Measurements from ENCODE around the gene KCNMB1. TPM values are rescaled to one million over a fixed set of nuclear protein-coding genes. Genes with fewer than 3 reads are reported as not detected.

KCNMB1 gene
- total and polyA plus RNA-seq, 2 of the 13 experiments (the other 11 are each of a cell fraction or from before 2014, with no cell fraction given), result not detected

DNA sequence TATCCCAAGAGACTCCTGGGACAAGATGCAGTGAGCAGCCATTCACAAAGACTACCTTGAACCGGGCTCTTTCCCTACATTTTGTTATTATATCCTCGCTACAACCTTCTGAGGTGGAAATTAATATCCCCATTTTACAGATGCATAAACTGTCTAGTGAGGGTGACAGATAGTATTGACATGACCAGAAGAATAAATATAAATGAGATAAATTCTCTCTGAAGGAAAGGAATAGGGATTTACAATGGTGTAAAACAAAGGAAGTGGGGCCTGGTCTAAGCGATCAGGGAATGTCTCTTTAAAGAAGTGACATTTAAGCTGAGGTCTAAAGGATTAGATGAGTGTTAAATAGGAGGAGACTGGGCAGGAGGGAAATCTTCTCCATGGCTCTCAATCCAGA lies 43.5 kb upstream of the KCNMB1 start:
- POLR2A ChIA-PET, result no interaction called here
- WGBS (ENCODE audit: low lambda C conversion rate), result 1% methylated on average over 3 of the region's 3 CpGs
- DNase-seq (ENCODE audit: low spot score) (no peak), ATAC-seq (no peak), FAIRE-seq (no peak)
- Histone ChIP-seq H3K27me3 (ENCODE audit: control insufficient read depth in 1 of 2, insufficient read depth in 2 of 2, low read length in 2 of 2) (peaks cover 0 to 32% of the 10 kb centered on the region in 2 experiments; a peak in 3 of 5 replicates), H3K9ac (ENCODE audit: insufficient read depth, low read depth, low read length) (no peak overlapping the region), H2AFZ (ENCODE audit: low read length) (no peak overlapping the region), H3K4me1 (ENCODE audit: insufficient read depth, low read length) (no peaks in the 10 kb centered on the region), H3K9me3 (ENCODE audit: low read length) (no peaks in the 10 kb centered on the region), H3K4me3 (replicated peaks in 1 of 3; ENCODE audit: insufficient read depth in 1 of 3, low read depth in 2 of 3, low read length in 3 of 3) (no peak overlapping the region), H3K4me2 (ENCODE audit: low read depth, low read length) (no peak overlapping the region), H3K27ac (ENCODE audit: extremely low read length, insufficient read depth, low read length) (no peak overlapping the region), H3K79me2 (ENCODE audit: insufficient read depth, low read length) (no peaks in the 10 kb centered on the region), H4K20me1 (ENCODE audit: insufficient read depth, low read length) (no peaks in the 10 kb centered on the region), H3K36me3 (replicated peaks in 1 of 2; ENCODE audit: control insufficient read depth in 1 of 2, insufficient read depth in 2 of 2, low read length in 2 of 2) (no peaks in the 10 kb centered on the region)
- TF ChIP-seq PPARG (CRISPR knock-in tag; conservative IDR thresholded peaks at IDR 0.05), result no peak
- no peak for TF ChIP-seq ZKSCAN1 (IDR thresholded peaks at IDR 0.05; ENCODE audit: low read length)
- TF ChIP-seq, protein P1, sequence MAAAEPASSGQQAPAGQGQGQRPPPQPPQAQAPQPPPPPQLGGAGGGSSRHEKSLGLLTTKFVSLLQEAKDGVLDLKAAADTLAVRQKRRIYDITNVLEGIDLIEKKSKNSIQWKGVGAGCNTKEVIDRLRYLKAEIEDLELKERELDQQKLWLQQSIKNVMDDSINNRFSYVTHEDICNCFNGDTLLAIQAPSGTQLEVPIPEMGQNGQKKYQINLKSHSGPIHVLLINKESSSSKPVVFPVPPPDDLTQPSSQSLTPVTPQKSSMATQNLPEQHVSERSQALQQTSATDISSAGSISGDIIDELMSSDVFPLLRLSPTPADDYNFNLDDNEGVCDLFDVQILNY (CRISPR knock-in tag; conservative IDR thresholded peaks at IDR 0.05), result no peak
- no peak for TF ChIP-seq GZF1 (CRISPR knock-in tag; IDR thresholded peaks at IDR 0.05)
- TF ChIP-seq ZNF709 (CRISPR knock-in tag; IDR thresholded peaks at IDR 0.05), result no peak
- BruUV-seq (replicated peaks), result no TSS peak
- in situ Hi-C loops (cut with HindIII; ENCODE audit: extremely low pct_ligation_motif_present, low pct_unique_long_range_greater_than_20kb) (loop anchor here (5.0 kb wide), 1 partner anchor 190 kb away; no protein-coding TSS in a partner anchor), intact Hi-C loops (cut with micrococcal nuclease; ENCODE audit: unreplicated experiment) (no loop called here)
- CTCF ChIA-PET (ENCODE audit: low intra/inter-chr PET ratio, low total read pairs), result no interaction called here

DNA sequence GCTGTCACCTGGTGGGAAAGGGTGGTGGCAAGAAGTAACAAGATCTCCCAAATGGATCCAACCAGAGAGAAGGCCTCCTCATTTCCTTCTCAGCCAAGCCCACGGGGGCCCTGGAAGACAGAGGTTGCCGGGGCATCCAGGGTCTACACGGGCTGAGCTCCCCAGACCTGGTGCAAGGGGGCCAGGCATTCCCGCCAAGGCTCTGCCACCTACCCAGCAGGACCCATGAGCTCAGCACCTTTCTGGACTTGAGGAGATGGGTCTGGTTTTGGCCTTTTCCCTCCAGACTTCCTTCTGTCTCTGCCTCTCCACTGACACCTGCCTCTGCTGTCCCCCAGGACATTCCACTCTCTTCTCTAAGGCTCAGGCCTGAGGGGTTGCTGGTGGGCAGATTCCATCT lies 42.4 kb upstream of the KCNMB1 start:
- ATAC-seq (no peak), FAIRE-seq (no peak), DNase-seq (ENCODE audit: low spot score) (no peak)
- no peak overlapping the region for H3K9ac ChIP-seq (ENCODE audit: insufficient read depth, low read depth, low read length)
- no peaks in the 10 kb centered on the region for H3K79me2 ChIP-seq (ENCODE audit: insufficient read depth, low read length)
- H3K4me2 ChIP-seq (ENCODE audit: low read depth, low read length), result no peak overlapping the region
- H2AFZ ChIP-seq (ENCODE audit: low read length), result no peak overlapping the region
- H3K9me3 ChIP-seq (ENCODE audit: low read length), result no peaks in the 10 kb centered on the region
- in situ Hi-C loops (cut with HindIII; ENCODE audit: extremely low pct_ligation_motif_present, low pct_unique_long_range_greater_than_20kb), result loop anchor here (5.0 kb wide), 1 partner anchor 191 kb away; no protein-coding TSS in a partner anchor
- peaks cover 0 to 32% of the 10 kb centered on the region in 2 experiments; a peak in 3 of 5 replicates for H3K27me3 ChIP-seq (ENCODE audit: control insufficient read depth in 1 of 2, insufficient read depth in 2 of 2, low read length in 2 of 2)
- TF ChIP-seq ZNF530 (CRISPR knock-in tag; IDR thresholded peaks at IDR 0.05; ENCODE audit: low read depth) (no peak), ZNF788 (CRISPR knock-in tag; IDR thresholded peaks at IDR 0.05; ENCODE audit: borderline replicate concordance) (no peak), ZNF20 (CRISPR knock-in tag; IDR thresholded peaks at IDR 0.05) (no peak), SAP130 (CRISPR knock-in tag; IDR thresholded peaks at IDR 0.05; ENCODE audit: low read depth) (no peak), CENPX (CRISPR knock-in tag; IDR thresholded peaks at IDR 0.05) (no peak)
- intact Hi-C loops (cut with micrococcal nuclease; ENCODE audit: unreplicated experiment), result no loop called here
- H3K4me3 ChIP-seq (replicated peaks in 1 of 3; ENCODE audit: insufficient read depth in 1 of 3, low read depth in 2 of 3, low read length in 3 of 3), result no peak overlapping the region
- BruUV-seq (replicated peaks), result no TSS peak
- H3K27ac ChIP-seq (ENCODE audit: extremely low read length, insufficient read depth, low read length), result no peak overlapping the region
- POLR2A ChIA-PET, result no interaction called here
- H3K36me3 ChIP-seq (replicated peaks in 1 of 2; ENCODE audit: control insufficient read depth in 1 of 2, insufficient read depth in 2 of 2, low read length in 2 of 2), result no peaks in the 10 kb centered on the region
- H4K20me1 ChIP-seq (ENCODE audit: insufficient read depth, low read length), result no peaks in the 10 kb centered on the region
- H3K4me1 ChIP-seq (ENCODE audit: insufficient read depth, low read length), result no peaks in the 10 kb centered on the region
- CTCF ChIA-PET (ENCODE audit: low intra/inter-chr PET ratio, low total read pairs), result no interaction called here
- no CpG with 5 or more reads among the region's 4 CpGs for WGBS (ENCODE audit: low lambda C conversion rate)
